PC-3 (cell line): ENCODE data around the gene KNTC1.

ENCODE experiments used
- EZH2 ChIP-seq: fragments of 300-600 bp; sonication (generic); IDR thresholded peaks from one replicate; pipeline ENCODE4 v1.6.1; 2017; ENCODE audit warnings: antibody characterized with exemption, mild to moderate bottlenecking, low read length; ENCODE audit not compliant: unreplicated experiment
- EZH2phosphoT487 ChIP-seq: fragments of 300-600 bp; sonication (generic); IDR thresholded peaks from 2 replicates; pipeline ENCODE4 v1.6.1; 2018; ENCODE audit warnings: mild to moderate bottlenecking, antibody characterized with exemption, low read length, borderline replicate concordance
- TF ChIP-seq, protein P1 (sequence below): fragments of 300-600 bp; sonication (generic); conservative IDR thresholded peaks from 2 replicates; pipeline ENCODE4 v1.5.1; 2017; ENCODE audit warnings: antibody characterized with exemption, low read depth, mild to moderate bottlenecking, low read length

DNA sequence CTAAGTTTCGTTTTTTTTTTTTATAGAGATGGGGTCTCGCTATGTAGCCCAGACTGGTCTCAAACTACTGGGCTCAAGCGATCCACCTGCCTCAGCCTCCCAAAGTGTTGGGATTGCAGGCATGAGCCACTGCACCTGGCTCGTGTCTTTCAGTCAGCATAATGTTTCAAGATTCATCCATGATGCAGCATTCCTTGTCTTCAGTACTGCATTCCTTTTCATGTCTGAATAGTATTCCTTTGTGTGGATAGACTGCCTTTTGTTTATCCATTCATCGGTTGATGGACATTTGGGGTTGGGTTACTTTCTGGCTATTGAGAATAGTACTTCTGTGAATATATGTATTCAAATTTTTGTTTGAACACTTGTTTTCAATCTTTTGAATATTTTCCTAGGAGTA, 138.7 kb downstream of the KNTC1 start:
- TF ChIP-seq, protein P1, sequence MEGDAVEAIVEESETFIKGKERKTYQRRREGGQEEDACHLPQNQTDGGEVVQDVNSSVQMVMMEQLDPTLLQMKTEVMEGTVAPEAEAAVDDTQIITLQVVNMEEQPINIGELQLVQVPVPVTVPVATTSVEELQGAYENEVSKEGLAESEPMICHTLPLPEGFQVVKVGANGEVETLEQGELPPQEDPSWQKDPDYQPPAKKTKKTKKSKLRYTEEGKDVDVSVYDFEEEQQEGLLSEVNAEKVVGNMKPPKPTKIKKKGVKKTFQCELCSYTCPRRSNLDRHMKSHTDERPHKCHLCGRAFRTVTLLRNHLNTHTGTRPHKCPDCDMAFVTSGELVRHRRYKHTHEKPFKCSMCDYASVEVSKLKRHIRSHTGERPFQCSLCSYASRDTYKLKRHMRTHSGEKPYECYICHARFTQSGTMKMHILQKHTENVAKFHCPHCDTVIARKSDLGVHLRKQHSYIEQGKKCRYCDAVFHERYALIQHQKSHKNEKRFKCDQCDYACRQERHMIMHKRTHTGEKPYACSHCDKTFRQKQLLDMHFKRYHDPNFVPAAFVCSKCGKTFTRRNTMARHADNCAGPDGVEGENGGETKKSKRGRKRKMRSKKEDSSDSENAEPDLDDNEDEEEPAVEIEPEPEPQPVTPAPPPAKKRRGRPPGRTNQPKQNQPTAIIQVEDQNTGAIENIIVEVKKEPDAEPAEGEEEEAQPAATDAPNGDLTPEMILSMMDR, result no peak
- TF ChIP-seq EZH2phosphoT487, result no peak
- no peak for TF ChIP-seq EZH2
